HCT116 (cell line): ENCODE results near the gene UBE2H. TPM values are rescaled to one million over a fixed set of nuclear protein-coding genes. Genes with fewer than 3 reads are reported as not detected.
A peak's percentile ranks its signal among the peaks of the same experiment; 100 is the strongest.

Experiments used
- ATAC-seq: fragments of 200-7000 bp; cut with Tn5 transposase; 2 replicates; pipeline ENCODE4 v1.9.1; 2020; ENCODE audit warnings: mild to moderate bottlenecking, moderate library complexity
- BruUV-seq: library from RNA; stranded (reverse); fragments of 400-500 nt; replicated peaks from 2 replicates; lab custom pipeline; 2021; lab: Mats Ljungman, UMichigan
- CTCF ChIA-PET: fragments of 300-600 bp; sonication (Branson Sonifier 250); formaldehyde crosslinking; loops from one replicate; lab custom pipeline; 2021; ENCODE audit warnings: antibody characterized with exemption; lab: Charles Lee
- POLR2A ChIA-PET: fragments of 300-600, 350-600 bp; sonication (Branson Sonifier 250); formaldehyde crosslinking; loops from one replicate; lab custom pipeline; 2021; ENCODE audit warnings: antibody characterized with exemption; lab: Charles Lee
- RAD21 ChIA-PET, 2 experiments: fragments of 300-600 bp; sonication (Branson Sonifier 250); formaldehyde crosslinking; loops; one replicate each; lab custom pipeline; 2023; ENCODE audit warnings: low total read pairs in 2 of 2; ENCODE audit not compliant: uncharacterized antibody in 2 of 2, unreplicated experiment in 2 of 2, low non-redundant PET in 1 of 2; lab: Charles Lee
- DNase-seq: peaks from one replicate; pipeline ENCODE4 v3.0.0-alpha.2; 2010; ENCODE audit warnings: low read depth, low spot score
- H2AFZ ChIP-seq: fragments of 200-600 bp; shearing (Covaris generic), sonication (generic); 2 replicates; pipeline ENCODE4 v1.6.1; 2017; ENCODE audit warnings: low read depth, mixed run types, mixed read lengths, antibody characterized with exemption, low read length; ENCODE audit not compliant: poor library complexity, severe bottlenecking
- H3K27ac ChIP-seq: 2 replicates; pipeline ENCODE4 v1.5.1; 2012; ENCODE audit warnings: low read depth, low read length
- H3K27me3 ChIP-seq: fragments of 200-600 bp; sonication (generic); 2 replicates; pipeline ENCODE4 v1.6.1; 2016; ENCODE audit warnings: mixed run types, low read length, mixed read lengths; ENCODE audit not compliant: insufficient read depth
- H3K36me3 ChIP-seq, 2 experiments: fragments of 200-500 bp in 1 of 2; fragments of 200-600 bp in 1 of 2; sonication (Bioruptor generic) in 1 of 2; sonication (generic) in 1 of 2; 2 replicates each; pipeline versions ENCODE4 v1.5.1 to v1.6.1; 2014 to 2016; ENCODE audit warnings: low read length in 2 of 2, inconsistent platforms in 1 of 2, mixed read lengths in 1 of 2, mixed run types in 1 of 2; ENCODE audit not compliant: insufficient read depth in 2 of 2, control insufficient read depth in 1 of 2
- H3K4me1 ChIP-seq, 2 experiments: fragments of 200-600 bp in 1 of 2; sonication (generic) in 1 of 2; 2 replicates each; pipeline versions ENCODE4 v1.5.1 to v1.6.1; 2012 to 2017; ENCODE audit warnings: low read length in 2 of 2, inconsistent platforms in 1 of 2, mild to moderate bottlenecking in 1 of 2, mixed read lengths in 1 of 2, mixed run types in 1 of 2, moderate library complexity in 1 of 2; ENCODE audit not compliant: insufficient read depth in 2 of 2, control insufficient read depth in 1 of 2
- H3K4me2 ChIP-seq: fragments of 200-600 bp; sonication (generic); 2 replicates; pipeline ENCODE4 v1.6.1; 2017; ENCODE audit warnings: mixed run types, low read length, mixed read lengths
- H3K4me3 ChIP-seq, 2 experiments: fragments of 200-600 bp in 1 of 2; sonication (generic) in 1 of 2; replicated peaks in 1 of 2; 2 replicates each; pipeline ENCODE4 v1.5.1; 2011 to 2016; ENCODE audit warnings: low read length in 2 of 2, control low read depth in 1 of 2, low read depth in 1 of 2, mild to moderate bottlenecking in 1 of 2, mixed read lengths in 1 of 2, mixed run types in 1 of 2
- H3K79me2 ChIP-seq: fragments of 200-600 bp; sonication (generic); 2 replicates; pipeline ENCODE4 v1.6.1; 2017; ENCODE audit warnings: mild to moderate bottlenecking, mixed run types, low read length, moderate library complexity, mixed read lengths; ENCODE audit not compliant: insufficient read depth
- H3K9ac ChIP-seq: fragments of 200-600 bp; sonication (generic); 2 replicates; pipeline ENCODE4 v1.6.1; 2016; ENCODE audit warnings: low read length, mixed read lengths
- H3K9me2 ChIP-seq: fragments of 200-600 bp; sonication (generic), shearing (Covaris generic); 2 replicates; pipeline ENCODE4 v1.6.1; 2017; ENCODE audit warnings: mixed run types, mild to moderate bottlenecking, moderate library complexity; ENCODE audit not compliant: insufficient read depth
- H3K9me3 ChIP-seq, 2 experiments: fragments of 200-500 bp in 1 of 2; fragments of 200-600 bp in 1 of 2; sonication (Bioruptor generic) in 1 of 2; sonication (generic) in 1 of 2; 2 replicates each; pipeline ENCODE4 v1.6.1; 2014 to 2017; ENCODE audit warnings: low read length in 2 of 2, mixed read lengths in 2 of 2, inconsistent platforms in 1 of 2, low read depth in 1 of 2, mild to moderate bottlenecking in 1 of 2, mixed run types in 1 of 2, moderate library complexity in 1 of 2; ENCODE audit not compliant: control insufficient read depth in 1 of 2, insufficient read depth in 1 of 2
- H4K20me1 ChIP-seq: fragments of 200-600 bp; sonication (generic), shearing (Covaris generic); 2 replicates; pipeline ENCODE4 v1.6.1; 2017; ENCODE audit warnings: mixed run types, mild to moderate bottlenecking, moderate library complexity; ENCODE audit not compliant: insufficient read depth
- CBX3 ChIP-seq: IDR thresholded peaks from 2 replicates; pipeline ENCODE4 v1.6.1; 2012; ENCODE audit warnings: low read depth
- CEBPB ChIP-seq: IDR thresholded peaks from 2 replicates; pipeline ENCODE4 v1.6.1; 2012; ENCODE audit warnings: low read depth
- FOSL1 ChIP-seq: IDR thresholded peaks from 2 replicates; pipeline ENCODE4 v1.6.1; 2012; ENCODE audit warnings: low read depth
- JUND ChIP-seq: IDR thresholded peaks from 2 replicates; pipeline ENCODE4 v1.6.1; 2012
- MAX ChIP-seq: IDR thresholded peaks from 2 replicates; pipeline ENCODE4 v1.6.1; 2012
- POLR2AphosphoS5 ChIP-seq: IDR thresholded peaks from 2 replicates; pipeline ENCODE4 v1.6.1; 2011; ENCODE audit warnings: mild to moderate bottlenecking, low read depth, low read length, moderate library complexity
- RAD21 ChIP-seq: IDR thresholded peaks from 2 replicates; pipeline ENCODE4 v1.6.1; 2012; ENCODE audit warnings: low read depth, mild to moderate bottlenecking
- SIN3A ChIP-seq: IDR thresholded peaks from 2 replicates; pipeline ENCODE4 v1.6.1; 2012; ENCODE audit warnings: low read depth
- SP1 ChIP-seq: IDR thresholded peaks from 2 replicates; pipeline ENCODE4 v1.6.1; 2012; ENCODE audit warnings: low read depth
- intact Hi-C: fragments of 100-400 bp; cut with micrococcal nuclease; formaldehyde crosslinking; loops from 2 replicates; pipeline ENCODE4 v1.10.0; 2022
- total RNA-seq: library from RNA; stranded (reverse); gene quantifications from one replicate; pipeline ENCODE4 v1.2.1, GENCODE V29; 2021; ENCODE audit not compliant: unreplicated experiment
- TF ChIP-seq, protein P1 (sequence below), 3 experiments: fragments of 200-600 bp in 1 of 3; sonication (generic) in 1 of 3; IDR thresholded peaks in 2 of 3; conservative IDR thresholded peaks in 1 of 3; 2 replicates each; pipeline ENCODE4 v1.5.1; 2012 to 2017; ENCODE audit warnings: low read depth in 2 of 3, low read length in 2 of 3, antibody characterized with exemption in 1 of 3, borderline replicate concordance in 1 of 3, control low read depth in 1 of 3, mild to moderate bottlenecking in 1 of 3, mixed read lengths in 1 of 3, mixed run types in 1 of 3, moderate library complexity in 1 of 3; ENCODE audit not compliant: insufficient read depth in 1 of 3

The UBE2H gene
- total RNA-seq, 1 experiment from 2014 or later: 117 TPM

- H3K4me1 ChIP-seq: peaks cover 28 to 48% of the 10 kb centered on the region in 2 experiments
- no peaks in the 10 kb centered on the region for H3K27me3 ChIP-seq
- no peaks in the 10 kb centered on the region for H3K9me3 ChIP-seq
- H3K9ac ChIP-seq: no peak overlapping the region
- CTCF ChIA-PET: no interaction called here
- POLR2A ChIA-PET: interaction anchor here (1.0 to 2.0 kb wide), 5 partner anchors 10 to 49 kb away, joined by 3 to 8 read pairs (median 4); no protein-coding TSS in a partner anchor
- ATAC-seq (no peak), DNase-seq (no peak)
- no peak overlapping the region for H3K4me3 ChIP-seq
- no peaks in the 10 kb centered on the region for H4K20me1 ChIP-seq
- H3K36me3 ChIP-seq: no peaks in the 10 kb centered on the region
- RAD21 ChIA-PET: interaction anchor here in 1 of 2 experiments (1.8 kb wide), 1 partner anchor 50 kb away, joined by 6 read pairs; no protein-coding TSS in a partner anchor
- 0 out of 2 replicates have a peak, but pooled peaks have one; percentile 6 for TF ChIP-seq JUND
- TF ChIP-seq CBX3: 0 out of 2 replicates have a peak, but pooled peaks have one; percentile 27
- TF ChIP-seq SIN3A: no peak
- TF ChIP-seq, protein P1, sequence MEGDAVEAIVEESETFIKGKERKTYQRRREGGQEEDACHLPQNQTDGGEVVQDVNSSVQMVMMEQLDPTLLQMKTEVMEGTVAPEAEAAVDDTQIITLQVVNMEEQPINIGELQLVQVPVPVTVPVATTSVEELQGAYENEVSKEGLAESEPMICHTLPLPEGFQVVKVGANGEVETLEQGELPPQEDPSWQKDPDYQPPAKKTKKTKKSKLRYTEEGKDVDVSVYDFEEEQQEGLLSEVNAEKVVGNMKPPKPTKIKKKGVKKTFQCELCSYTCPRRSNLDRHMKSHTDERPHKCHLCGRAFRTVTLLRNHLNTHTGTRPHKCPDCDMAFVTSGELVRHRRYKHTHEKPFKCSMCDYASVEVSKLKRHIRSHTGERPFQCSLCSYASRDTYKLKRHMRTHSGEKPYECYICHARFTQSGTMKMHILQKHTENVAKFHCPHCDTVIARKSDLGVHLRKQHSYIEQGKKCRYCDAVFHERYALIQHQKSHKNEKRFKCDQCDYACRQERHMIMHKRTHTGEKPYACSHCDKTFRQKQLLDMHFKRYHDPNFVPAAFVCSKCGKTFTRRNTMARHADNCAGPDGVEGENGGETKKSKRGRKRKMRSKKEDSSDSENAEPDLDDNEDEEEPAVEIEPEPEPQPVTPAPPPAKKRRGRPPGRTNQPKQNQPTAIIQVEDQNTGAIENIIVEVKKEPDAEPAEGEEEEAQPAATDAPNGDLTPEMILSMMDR (IDR thresholded peaks at IDR 0.05 in 2 of 3, conservative IDR thresholded peaks at IDR 0.05 in 1 of 3; ENCODE audit: borderline replicate concordance in 1 of 3, insufficient read depth in 1 of 3, low read depth in 2 of 3, low read length in 2 of 3): no peak
- 0 out of 2 replicates have a peak, but pooled peaks have one; percentile 23 for TF ChIP-seq MAX
- peak; percentile 42; the same call in 1 of the 2 replicates for TF ChIP-seq SP1
- TF ChIP-seq RAD21: no peak
- no peak for TF ChIP-seq POLR2AphosphoS5
- peak; percentile 39; the same call in 1 of the 2 replicates for TF ChIP-seq FOSL1
- TF ChIP-seq CEBPB: peak; percentile 75
- no peaks in the 10 kb centered on the region for H3K9me2 ChIP-seq
- H3K27ac ChIP-seq: peak overlapping the region; percentile 62
- H3K4me2 ChIP-seq: peak overlapping the region; percentile 53; the same call in 1 of the 2 replicates
- peak overlapping the region; percentile 25 for H2AFZ ChIP-seq
- intact Hi-C loops: no loop called here
- no peaks in the 10 kb centered on the region for H3K79me2 ChIP-seq
- BruUV-seq: no TSS peak
These were observed 6.9 kb upstream of the UBE2H start for GRCh38 chr7:129959471-129960203.
